HG03159 (cell line): ENCODE results near the gene MYEOV.

Source experiments
- ATAC-seq: cut with Tn5 transposase; IDR thresholded peaks from one replicate; pipeline ENCODE4 v1.9.1; 2021; ENCODE audit warnings: mild to moderate bottlenecking, moderate library complexity; ENCODE audit not compliant: unreplicated experiment

The MYEOV gene

GRCh38 chr11:69301081-69301454 lies 7.1 kb downstream of the MYEOV start:
- no peak for ATAC-seq

- ATAC-seq = no peak
These were observed 7.8 kb downstream of the MYEOV start for GRCh38 chr11:69301455-69302401.

DNA sequence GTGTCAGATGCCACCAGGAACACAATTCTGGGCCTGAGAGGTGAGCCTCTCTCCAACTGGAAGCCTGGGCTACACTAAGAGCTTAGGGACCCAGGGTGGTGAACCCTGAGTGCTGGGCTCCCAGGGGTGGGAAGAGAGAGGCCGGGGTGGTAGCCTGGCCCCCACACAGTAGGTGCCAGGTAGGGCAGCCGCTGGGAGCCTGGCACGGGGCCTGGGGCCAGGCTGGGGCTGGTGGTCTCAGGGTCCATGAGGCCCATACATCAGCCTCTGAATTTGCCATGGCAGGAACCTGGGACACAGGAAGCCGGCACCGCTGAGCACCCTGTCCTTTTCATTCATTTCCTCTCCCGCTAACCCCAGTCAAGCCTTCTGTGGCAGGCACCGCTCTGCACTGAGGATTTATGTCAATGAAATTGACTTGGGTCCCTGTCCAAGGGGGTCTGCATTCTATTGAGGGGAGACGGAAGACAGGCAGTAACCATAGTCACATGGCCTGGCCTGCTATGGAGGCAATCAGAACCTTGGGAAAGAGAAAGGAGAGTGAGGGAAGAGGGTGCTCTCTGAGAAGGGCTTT lies 8.6 kb downstream of the MYEOV start:
- no peak for ATAC-seq

GRCh38 chr11:69303427-69303826 lies 9.5 kb downstream of the MYEOV start:
- ATAC-seq = no peak

GRCh38 chr11:69304258-69304657 lies 10.3 kb downstream of the MYEOV start:
- no peak for ATAC-seq

DNA sequence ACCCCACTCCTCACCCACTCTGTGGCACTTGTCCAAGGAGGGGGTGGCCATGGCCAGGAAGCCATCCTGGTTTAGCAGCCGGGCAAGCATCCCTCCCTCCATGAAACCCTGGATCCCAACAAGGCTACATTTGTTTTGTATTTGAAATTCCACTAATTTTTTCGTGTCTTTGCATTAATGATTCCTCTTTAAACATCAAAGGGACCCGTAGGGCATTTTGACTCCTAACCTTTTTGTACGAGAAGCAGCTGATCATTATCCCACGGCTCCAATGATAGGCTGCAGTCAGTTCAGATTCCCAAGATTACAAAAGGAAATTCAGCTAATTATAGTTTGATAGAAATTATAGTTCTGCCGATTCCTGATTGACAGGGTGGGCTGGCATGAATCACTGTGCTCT lies 10.7 kb downstream of the MYEOV start:
- no peak for ATAC-seq

DNA sequence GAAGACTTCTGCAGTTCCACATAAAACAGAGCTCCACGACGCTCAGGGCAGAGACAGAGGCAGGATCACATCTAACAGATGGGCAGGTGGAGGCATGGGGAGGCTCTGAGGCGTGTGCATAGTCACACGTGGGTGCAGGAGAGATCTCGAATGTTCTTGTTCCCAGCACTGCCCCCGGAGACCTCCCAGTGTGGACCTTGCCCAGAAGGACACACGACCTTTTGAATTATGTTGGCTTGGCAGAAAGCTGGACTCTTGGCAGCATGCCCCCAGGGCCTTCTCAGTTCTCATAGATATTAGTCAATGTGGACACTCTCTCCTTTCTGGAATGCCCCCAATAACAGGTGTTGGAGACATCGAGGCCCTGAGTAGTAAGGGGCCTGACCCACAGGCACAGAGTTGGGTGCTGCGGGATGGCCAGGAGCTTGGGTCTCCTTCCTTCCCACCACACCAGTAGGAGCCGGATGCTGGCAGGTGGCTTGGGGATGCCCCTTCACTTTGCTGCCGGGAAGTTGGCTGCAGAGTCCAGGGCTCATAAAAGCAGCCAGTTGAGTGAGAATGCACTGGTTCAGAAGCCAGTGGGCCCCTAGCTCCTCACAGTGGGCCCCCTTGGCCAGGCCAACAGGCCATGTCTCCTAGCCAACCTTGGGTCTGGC lies 12.1 kb downstream of the MYEOV start:
- no peak for ATAC-seq

GRCh38 chr11:69306821-69307220 lies 12.9 kb downstream of the MYEOV start:
- no peak for ATAC-seq

DNA sequence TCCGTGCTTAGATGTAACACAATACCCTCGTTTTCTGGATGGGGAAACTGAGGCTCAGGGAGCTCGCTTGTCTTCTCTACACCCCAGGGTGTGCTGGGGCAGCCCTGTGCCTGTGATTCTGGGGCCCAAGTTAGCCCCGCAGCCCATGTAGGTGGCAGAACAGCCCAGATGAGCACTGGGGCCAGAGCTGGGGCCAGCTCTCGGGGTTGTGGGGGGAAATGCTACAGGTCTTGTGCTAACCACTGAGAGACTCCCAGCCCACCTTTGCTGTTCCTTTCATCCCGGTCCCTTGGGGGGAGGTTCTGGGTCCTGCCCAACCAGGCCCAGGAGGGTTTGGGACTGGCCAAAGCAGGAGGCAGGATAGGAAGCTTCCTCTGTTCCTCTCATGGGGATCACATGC lies 13.5 kb downstream of the MYEOV start:
- no peak for ATAC-seq

- no peak for ATAC-seq
These were observed 14.0 kb downstream of the MYEOV start for GRCh38 chr11:69307871-69308431.

DNA sequence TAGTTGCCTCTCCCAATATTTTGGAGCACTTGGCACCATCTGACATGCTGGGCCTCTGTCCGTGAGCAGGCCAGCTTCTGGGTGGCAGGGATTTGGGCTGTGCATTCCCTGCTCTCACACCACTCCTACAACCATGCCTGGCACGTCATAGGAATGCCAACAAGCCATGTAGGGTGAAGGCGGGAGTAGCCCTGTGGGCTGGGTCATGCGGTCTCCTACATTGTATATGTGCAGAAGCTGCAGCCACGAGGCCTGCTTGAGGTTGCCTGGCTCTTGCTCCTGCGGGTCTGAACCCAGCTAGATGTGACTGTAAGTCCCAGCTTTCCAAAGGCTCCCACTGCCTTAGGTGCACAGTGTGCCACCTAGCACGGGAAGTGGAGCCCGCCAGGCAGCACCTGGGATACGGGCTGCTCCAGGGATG lies 14.5 kb downstream of the MYEOV start:
- ATAC-seq = no peak

GRCh38 chr11:69308936-69309615 lies 15.1 kb downstream of the MYEOV start:
- ATAC-seq = no peak

- no peak for ATAC-seq
These were observed 15.8 kb downstream of the MYEOV start for GRCh38 chr11:69309631-69310280.

DNA sequence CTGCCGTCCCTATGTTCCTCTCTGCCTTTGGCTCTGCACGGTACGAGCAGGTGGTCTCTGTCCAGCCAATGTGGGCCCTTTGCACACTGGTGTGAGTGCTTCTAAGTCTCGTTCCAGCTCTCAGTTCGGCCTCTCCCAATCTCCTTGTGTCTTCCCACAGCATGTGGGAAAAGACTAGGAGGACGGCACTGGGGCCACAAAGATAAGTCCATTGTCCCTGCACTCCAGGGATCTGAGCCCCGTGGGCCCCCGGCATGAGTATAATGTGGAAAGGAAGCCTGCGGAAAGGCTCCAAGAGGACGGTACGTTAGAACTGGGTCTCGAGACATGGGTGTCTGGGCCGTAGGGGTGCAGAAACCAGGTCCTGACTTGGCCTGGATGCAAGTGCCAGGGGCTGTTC lies 16.4 kb downstream of the MYEOV start:
- no peak for ATAC-seq

DNA sequence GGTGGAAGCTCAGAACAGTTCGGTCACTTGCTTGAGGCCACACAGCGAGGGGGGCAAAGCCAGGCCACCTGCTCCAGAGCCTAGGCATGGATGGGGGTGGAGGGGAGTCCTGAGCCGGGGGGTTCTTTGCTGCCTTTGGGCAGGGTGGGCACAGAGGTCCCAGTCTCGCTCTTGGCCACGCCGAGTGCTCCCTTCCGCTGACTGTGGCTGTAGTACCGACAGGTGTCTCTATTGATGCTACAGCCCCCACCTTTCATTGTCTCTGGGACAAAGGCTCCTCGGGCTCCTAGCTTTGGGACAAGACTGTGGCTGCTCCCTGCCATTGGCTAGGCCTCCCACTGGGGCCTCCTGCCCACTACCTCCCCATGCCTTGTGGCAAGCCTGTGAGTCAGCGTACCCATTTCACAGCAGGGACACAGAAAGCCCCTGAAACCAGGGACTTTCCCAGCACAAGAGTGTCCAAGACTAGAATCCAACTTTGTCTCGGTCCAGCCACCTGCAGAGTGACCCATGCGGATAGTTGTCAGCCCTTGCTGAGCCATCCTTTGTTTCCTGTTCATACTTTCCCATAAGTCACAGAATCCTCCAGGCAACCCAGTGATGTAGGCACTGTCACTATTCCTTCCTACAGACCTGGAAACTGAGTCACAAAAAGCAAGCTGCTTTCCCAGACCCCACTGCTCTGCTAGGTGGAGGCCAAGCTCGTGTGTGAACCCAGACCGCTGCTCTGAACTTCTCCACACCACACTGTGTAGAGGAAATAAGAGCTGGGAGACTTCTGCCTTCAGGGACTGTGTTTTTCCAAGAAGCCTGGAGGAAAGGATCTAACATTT lies 17.2 kb downstream of the MYEOV start:
- no peak for ATAC-seq

DNA sequence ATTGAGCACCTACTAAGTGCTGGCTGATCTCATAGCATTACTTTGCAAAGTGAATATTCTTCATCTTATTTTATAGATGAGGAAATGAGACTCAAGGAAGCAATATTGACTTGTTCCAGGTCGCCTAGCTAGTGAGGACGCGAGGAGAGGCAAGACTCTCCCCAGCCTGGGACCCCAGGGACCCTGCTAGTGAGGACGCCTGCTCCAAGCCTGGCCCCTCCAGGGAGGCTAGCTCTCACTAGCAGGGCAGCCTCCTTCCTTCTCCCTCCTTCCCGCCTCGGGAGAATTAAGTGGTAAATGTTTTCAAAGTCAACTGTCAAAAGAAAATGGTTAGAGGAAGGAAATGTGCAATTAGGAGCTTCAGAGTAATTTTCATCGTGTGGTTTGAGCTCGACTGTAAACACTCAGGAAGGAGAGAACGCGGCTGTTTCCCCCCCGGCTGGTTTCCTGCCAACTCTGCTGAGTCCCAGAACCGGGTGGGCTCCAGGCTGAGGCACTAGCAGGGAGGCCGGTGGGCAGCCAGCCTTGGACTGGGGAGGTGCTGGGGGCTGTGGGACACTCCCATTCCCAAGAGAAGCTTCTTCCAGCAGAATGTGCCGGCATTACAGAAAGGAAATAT lies 17.9 kb downstream of the MYEOV start:
- no peak for ATAC-seq

DNA sequence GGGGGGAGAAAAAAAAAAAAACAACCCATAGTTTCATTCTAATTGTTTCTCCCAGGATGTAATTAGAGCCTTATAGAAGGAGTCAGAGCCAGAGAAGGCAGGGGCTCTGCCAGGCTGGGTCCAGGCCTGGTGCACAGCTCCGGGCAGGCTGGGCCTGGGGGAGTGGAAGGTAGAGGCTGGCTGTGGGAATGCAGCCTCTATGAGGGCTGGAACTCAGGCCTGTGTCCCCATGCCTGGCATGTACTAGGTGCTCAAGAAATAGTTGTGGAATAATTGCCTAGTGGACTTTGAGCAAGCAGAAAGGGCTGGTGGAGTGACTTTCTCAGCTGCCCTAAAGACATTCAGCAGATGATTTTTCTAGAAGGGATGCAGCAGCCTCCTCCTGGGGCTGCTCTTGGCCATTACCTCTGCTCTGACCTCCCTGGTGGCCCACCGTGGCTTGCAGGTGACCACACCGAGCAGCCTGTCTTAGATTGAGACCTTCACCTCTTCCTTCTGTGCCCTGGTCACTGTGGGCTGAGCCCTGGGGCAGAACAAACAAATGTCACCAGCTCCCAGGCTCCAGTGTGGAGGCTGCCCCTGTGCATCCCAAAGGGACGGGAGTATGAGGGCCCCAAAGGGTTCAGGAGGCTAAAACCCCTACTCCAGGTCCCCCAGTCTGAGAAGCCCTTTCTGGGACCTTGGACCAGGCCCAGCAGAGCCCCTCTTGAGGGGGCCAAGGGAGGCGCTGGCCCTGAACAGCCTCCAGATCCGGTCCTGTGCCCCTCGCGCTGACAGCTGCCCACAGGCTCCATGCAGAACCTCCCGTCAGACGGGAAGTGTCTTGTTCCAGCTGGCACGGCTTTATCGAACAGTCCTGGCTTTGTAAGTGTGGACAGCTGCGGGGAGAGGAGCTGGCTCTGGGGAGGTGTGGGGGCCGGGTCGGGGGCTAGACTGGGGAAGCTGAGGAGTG lies 18.8 kb downstream of the MYEOV start:
- ATAC-seq = no peak

DNA sequence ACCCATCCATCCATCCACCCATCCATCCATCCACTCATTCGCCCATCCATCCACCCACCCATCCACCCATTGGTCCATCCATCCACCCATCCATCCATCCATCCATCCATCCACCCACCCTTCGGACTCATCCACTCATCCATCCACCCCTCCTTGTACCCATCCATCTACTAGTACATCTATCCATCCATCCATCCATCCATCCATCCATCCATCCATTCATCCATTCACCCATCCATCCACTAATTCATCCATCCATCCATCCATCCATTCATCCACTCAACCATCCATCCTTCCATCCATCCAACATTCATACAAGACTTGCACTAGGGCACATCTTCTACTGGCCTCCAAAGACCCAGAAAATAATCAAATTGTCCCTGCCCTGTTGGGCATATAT lies 20.0 kb downstream of the MYEOV start:
- no peak for ATAC-seq
